Progenitor cell of endocrine pancreas (in vitro differentiated cells): ENCODE data around the gene GPR39. TPM values are rescaled to one million over a fixed set of nuclear protein-coding genes. Genes with fewer than 3 reads are reported as not detected.

Source experiments
- DNase-seq: peaks from one replicate; pipeline ENCODE4 v3.0.0; 2021; ENCODE audit warnings: low spot score; ENCODE audit not compliant: unreplicated experiment
- H3K27ac Mint-ChIP-seq: 2 replicates; pipeline ENCODE4 v1.8.0; 2021; ENCODE audit warnings: mild to moderate bottlenecking, moderate library complexity, mixed read lengths
- H3K27me3 Mint-ChIP-seq: 2 replicates; pipeline ENCODE4 v1.8.0; 2021; ENCODE audit warnings: mixed read lengths
- H3K36me3 Mint-ChIP-seq: 2 replicates; pipeline ENCODE4 v1.8.0; 2022; ENCODE audit warnings: mixed read lengths; ENCODE audit not compliant: insufficient read depth
- H3K4me1 Mint-ChIP-seq: 2 replicates; pipeline ENCODE4 v1.8.0; 2021; ENCODE audit warnings: low read depth, mixed read lengths
- H3K4me3 Mint-ChIP-seq: 2 replicates; pipeline ENCODE4 v1.8.0; 2021; ENCODE audit warnings: low read depth, mild to moderate bottlenecking, moderate library complexity, mixed read lengths
- H3K9me3 Mint-ChIP-seq: 2 replicates; pipeline ENCODE4 v1.8.0; 2021; ENCODE audit warnings: low read depth, mixed read lengths
- total RNA-seq: library from RNA; stranded (reverse); gene quantifications from 2 replicates; pipeline ENCODE4 v1.2.1, GENCODE V29; 2021
- TF ChIP-seq, protein P1 (sequence below): fragments of 200-600 bp; sonication (generic); IDR thresholded peaks from one replicate; pipeline ENCODE4 v1.5.0; 2021; ENCODE audit warnings: antibody characterized with exemption, mild to moderate bottlenecking; ENCODE audit not compliant: unreplicated experiment

GPR39 gene
- total RNA-seq, 1 donor from 2014 or later = 4.0 TPM

DNA sequence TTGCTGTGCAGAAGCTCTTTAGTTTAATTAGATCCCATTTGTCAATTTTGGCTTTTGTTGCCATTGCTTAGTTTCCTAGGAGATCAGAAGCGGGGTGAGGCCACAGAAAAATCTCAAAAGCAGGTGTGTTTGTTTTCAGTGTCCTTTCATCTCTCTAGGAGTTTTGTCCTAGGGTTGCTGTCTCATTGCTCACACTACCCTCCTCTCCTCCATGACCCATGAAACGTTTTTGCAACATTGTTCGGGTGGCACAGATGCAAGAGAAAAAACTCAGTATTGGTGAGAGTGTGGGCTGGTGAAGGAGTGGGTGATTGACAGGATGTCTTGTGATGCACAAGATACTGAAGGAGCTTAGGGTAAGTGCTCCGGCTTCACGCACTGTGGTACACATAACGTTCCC is 149.8 kb downstream of the GPR39 start:
- Mint-ChIP-seq H3K4me3 (no peak overlapping the region), H3K27ac (no peak overlapping the region), H3K9me3 (no peaks in the 10 kb centered on the region), H3K4me1 (no peaks in the 10 kb centered on the region), H3K36me3 (no peaks in the 10 kb centered on the region), H3K27me3 (no peaks in the 10 kb centered on the region)
- TF ChIP-seq, protein P1, sequence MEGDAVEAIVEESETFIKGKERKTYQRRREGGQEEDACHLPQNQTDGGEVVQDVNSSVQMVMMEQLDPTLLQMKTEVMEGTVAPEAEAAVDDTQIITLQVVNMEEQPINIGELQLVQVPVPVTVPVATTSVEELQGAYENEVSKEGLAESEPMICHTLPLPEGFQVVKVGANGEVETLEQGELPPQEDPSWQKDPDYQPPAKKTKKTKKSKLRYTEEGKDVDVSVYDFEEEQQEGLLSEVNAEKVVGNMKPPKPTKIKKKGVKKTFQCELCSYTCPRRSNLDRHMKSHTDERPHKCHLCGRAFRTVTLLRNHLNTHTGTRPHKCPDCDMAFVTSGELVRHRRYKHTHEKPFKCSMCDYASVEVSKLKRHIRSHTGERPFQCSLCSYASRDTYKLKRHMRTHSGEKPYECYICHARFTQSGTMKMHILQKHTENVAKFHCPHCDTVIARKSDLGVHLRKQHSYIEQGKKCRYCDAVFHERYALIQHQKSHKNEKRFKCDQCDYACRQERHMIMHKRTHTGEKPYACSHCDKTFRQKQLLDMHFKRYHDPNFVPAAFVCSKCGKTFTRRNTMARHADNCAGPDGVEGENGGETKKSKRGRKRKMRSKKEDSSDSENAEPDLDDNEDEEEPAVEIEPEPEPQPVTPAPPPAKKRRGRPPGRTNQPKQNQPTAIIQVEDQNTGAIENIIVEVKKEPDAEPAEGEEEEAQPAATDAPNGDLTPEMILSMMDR = no peak
- no peak for DNase-seq

DNA sequence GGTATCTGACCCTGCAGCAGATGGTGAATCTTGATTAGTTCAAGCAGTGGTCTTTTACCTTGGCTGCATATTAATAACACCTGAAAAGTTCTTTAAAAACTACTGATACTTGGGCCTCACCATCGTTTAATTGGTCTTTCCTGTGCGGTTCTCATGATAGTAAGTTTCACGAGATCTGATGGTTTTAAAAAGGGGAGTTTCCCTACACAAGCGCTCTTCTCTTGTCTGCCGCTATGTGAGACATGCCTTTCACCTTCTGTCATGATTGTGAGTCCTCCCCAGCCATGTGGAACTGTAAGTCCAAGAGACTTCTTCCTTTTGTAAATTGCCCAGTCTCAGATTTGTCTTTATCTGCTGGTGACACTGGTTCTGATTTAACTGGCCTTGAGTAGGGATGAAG is 151.1 kb downstream of the GPR39 start:
- no peak overlapping the region for H3K27ac Mint-ChIP-seq

DNA sequence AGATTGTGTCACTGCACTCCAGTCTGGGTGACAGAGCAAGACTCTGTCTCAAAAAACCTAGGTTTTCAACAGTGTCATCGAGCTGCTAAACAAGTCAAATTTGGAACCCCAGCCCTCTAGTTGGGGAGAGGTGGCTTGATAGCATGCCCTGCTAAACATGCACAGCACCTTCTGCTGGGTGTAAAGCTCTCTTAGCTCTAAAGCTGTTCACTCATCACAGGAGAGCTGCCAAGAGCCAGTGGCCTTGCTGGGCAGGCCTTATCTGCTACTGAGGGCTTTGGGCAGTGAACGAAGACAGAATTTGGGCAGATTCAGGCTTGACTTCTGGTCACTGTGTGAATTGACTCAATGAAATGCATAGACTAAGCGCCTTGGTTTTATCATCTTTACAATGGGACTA is 152.1 kb downstream of the GPR39 start:
- Mint-ChIP-seq H3K4me1 (no peaks in the 10 kb centered on the region), H3K27ac (no peak overlapping the region), H3K9me3 (no peaks in the 10 kb centered on the region), H3K36me3 (no peaks in the 10 kb centered on the region), H3K27me3 (no peaks in the 10 kb centered on the region), H3K4me3 (no peak overlapping the region)
- no peak for DNase-seq
- TF ChIP-seq, protein P1 = no peak

More for the DNA sequence above, 151.1 kb downstream of the GPR39 start:
- Mint-ChIP-seq H3K4me1 (no peaks in the 10 kb centered on the region), H3K4me3 (no peak overlapping the region), H3K9me3 (no peaks in the 10 kb centered on the region), H3K36me3 (no peaks in the 10 kb centered on the region), H3K27me3 (no peaks in the 10 kb centered on the region)
- DNase-seq = no peak
- TF ChIP-seq, protein P1 = no peak

DNA sequence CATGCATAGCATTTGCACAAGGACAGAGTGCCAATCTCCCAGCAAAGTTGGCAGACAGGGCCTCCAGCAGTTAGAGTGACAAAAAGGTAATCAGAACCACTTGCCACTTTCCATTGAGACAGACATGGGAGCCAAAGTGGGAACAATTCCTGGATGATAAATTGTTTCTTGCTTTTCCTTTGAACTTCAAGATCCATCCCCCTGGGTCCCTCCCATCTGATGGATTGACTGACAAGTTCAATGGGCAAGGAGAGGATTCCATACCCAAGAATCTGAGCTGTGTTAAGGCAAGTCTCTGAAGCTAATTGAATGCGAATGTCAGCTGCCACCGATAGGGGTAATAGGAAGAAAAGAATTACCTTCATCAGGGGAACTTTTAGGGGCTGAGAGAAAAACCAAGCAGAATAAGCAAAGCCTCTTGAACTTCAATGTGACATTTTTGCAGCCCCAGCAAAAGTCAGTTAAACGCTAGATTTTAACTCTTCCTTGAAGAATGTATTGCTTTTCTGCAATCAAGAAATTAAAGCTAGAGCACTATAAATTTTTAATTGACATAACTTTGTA is 156.9 kb downstream of the GPR39 start:
- H3K4me3 Mint-ChIP-seq = no peak overlapping the region

DNA sequence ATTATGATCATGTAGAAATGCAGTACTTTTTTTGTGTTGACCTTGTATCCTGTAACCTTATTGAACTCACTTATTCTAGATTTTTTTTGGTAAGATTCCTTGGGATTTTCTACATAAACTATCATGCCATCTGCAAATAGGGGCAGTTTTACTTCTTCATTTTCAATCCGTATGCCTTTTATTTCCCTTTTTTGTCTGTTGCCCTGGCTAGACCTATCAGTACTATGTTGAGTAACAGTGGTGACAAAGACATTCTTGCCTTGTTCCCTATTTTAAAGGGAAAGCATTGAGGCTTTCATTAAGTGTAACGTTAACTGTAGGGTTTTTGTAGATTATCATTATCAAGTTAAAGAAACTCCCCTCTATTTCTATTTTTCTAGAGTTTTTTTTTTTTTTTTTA is 161.1 kb downstream of the GPR39 start:
- DNase-seq = no peak
- Mint-ChIP-seq H3K4me1 (no peaks in the 10 kb centered on the region), H3K9me3 (no peaks in the 10 kb centered on the region), H3K36me3 (no peaks in the 10 kb centered on the region), H3K4me3 (no peak overlapping the region), H3K27ac (no peak overlapping the region), H3K27me3 (no peaks in the 10 kb centered on the region)
- TF ChIP-seq, protein P1 = no peak

More for the DNA sequence above, 156.9 kb downstream of the GPR39 start:
- H3K27me3 Mint-ChIP-seq = no peaks in the 10 kb centered on the region
- no peak overlapping the region for H3K27ac Mint-ChIP-seq
- DNase-seq = no peak
- H3K9me3 Mint-ChIP-seq = no peaks in the 10 kb centered on the region
- TF ChIP-seq, protein P1 = no peak
- no peaks in the 10 kb centered on the region for H3K36me3 Mint-ChIP-seq
- no peaks in the 10 kb centered on the region for H3K4me1 Mint-ChIP-seq
